ENCODE measurements around the gene LHFPL5.

Gene LHFPL5

DNA sequence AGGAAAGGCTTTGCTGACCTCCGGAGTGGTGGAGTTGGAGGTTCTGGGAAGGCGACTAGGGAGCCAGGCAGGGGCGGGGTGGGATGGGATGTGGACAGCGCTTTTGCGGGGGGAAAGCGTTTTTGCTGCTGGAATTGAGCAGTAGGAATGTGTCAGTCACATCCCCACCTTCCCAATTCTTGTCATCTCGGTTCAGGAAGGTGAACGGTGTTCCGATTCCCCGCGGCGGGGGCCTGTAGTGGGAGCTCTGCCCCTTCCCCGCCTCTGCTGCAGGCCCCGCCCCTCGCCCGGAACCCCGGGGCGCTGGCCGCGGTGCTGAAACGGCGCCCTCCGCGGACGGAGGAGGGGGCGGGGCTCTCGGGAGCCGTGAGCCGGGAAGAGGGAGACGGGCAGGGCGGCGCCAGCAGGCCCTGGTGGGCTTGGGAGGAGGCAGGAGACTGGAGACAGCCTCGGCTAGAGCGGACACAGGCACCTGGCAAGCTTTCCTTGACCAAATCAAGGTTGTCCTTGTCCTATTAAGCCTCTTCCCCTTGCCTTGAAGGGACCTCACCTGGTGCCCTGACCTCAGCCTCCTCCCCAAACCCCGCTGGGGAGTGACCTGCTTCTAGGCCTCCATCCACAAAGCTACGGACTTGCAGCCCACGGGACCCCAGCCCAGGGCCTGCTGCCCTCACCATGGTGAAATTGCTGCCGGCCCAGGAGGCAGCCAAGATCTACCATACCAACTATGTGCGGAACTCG is at the start of gene LHFPL5:
Gene LHFPL5, plus strand, starts transcription at position 357 of the 741 bp plus-strand sequence. Its CDS starts 319 bp downstream, at position 676.
- peak; percentile 62 for DNase-seq

DNA sequence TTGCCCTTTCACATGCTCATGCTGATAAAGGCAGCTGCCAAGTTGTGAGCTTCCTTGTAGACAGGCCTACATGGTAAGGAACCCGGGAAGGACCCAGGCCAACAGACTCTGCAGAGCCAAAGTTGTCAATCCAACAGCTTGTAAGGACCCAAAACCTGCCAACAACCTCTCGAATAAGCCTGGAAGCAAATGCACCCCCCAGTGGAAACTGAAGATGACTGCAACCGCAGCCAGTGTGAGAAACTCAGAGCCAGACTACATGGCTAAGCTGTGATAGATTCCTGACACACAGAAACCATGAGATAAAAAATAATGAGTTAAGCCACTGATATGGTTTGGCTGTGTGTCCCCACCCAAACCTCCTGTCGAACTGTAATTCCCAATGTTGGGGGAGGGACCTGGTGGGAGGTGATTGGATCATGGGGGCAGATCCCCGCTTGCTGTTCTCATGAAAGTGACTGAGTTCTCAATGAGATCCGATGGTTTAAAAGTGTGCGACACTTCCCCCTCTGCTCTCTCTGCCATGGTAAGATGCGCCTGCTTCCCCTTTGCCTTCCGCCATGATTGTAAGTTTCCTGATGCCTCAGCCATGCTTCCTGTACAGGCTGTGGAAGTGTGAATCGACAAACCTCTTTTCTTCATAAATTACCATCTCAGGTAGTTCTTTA is 47.6 kb upstream of the LHFPL5 start:
- no peak for DNase-seq

DNA sequence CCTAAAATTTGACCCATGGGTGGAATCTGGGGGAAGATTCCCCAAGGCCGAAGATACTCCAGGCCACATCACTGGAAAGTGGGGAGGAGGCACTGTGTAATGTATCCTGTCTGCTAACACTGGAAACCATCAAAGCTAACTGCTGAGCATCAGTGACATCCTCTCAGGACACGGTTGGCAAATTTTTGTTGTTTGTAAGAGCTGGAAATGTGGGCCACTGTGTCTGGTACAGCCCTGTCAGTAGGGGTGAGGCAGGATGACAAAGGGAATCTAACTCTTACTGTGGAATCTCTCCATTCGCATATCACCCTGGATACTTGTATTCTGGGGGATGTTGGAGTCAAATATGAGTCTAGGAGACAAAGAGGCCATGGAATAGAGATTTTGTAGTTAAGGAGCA is 45.7 kb upstream of the LHFPL5 start:
- DNase-seq: no peak

DNA sequence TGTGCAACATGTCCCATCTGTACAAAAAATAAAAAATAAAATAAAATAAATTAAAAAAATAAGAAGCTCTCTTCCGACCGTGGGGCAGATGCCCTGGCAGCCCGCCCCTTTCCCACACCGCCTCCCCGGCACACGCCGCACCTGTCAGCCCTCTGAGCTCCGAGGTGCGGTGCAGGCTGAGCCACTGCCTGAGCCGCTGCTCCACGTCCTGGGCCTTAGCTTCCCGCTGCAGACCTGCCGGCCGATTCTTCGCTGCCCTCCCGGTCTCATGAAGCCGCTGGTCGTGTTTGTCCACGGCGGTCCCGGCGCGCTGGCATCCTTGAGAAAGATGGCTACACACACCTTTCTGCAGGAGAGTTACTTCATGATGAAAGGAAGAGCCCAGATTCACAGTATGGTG is 39.4 kb upstream of the LHFPL5 start:
- DNase-seq: no peak

DNA sequence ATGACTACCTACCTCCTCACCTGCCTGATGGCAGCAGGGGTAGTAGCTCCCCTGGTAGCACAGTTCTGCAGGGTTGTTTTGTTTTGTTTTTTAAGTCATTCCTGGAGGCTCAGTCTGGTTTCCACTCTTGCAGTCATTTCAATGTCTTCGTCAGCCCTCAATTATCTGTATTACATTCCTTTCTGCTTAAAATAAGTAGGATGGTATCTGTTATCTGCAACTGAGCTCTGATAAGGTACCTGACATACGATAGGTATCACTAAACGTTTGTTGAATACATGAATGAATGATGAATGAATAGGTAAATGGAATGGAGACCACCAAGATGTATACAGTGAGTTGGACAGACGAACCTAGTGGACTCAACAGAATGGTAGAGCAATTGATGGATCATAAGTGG is 35.9 kb upstream of the LHFPL5 start:
- no peak for DNase-seq

DNA sequence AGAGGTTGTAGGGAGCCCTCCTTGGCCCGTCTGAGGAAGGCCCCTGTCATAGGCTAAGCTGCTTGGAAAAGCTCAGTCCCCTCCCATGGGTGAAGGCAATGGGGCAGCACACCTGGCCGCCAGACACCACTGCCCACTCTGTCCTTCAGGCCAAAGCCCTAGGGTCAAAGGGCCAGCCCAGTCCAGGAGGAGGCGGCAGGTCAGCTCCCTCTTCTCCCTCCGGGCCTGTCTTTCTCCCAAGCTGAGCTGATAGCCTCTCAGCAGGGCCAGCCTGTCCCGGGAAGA is 33.9 kb upstream of the LHFPL5 start:
- no peak for DNase-seq

DNA sequence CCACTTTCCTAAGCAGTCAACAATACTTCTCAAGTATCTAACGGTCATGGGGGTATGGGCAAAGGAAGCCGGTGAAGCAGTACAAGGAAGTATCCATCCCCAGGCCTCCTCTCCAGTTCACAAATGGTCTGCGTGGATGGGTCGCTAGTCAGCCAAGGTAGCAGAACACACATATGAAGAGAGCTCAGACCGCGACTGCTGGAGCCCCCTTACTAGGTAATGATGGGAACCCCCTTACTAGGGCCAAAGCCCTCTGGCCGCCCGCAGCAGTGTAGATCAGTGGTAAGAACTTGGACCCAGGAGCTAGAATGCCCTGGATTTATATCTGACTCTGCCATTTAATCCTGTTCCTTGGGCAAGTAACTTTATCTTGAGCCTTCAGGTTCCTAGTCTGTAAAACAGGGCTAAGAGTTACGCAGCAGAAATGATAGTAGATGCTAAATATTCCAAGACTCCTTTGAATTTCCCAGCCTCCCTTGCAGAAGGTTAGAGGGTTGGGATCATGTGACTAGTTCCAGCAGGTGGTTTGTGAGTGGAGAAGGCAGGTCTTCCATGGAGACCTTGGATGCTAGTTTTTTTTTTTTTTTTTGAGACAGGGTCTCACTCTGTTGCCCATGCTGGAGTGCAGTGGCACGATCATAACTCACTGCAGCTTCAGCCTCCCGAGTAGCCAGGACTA is 30.9 kb upstream of the LHFPL5 start:
- no peak for DNase-seq

DNA sequence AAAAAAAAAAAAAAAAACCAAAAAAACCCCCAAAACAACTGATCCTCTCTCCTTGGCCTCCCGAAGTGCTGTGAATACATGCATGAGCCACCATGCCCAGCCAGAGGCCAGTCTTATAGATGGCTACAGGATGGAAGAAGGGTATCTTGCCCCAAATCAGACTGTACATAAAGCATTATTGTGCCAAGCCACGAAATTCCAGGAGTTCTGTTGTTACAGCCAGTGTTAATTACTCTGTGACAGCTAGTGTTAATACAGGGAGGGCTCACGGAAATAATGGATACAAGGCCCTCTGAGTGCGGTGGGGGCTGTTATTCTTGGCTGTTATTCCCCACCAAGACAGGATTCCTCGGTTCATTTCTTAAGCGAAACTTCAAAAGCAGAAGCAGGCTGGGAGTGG is 30.1 kb upstream of the LHFPL5 start:
- no peak for DNase-seq

DNA sequence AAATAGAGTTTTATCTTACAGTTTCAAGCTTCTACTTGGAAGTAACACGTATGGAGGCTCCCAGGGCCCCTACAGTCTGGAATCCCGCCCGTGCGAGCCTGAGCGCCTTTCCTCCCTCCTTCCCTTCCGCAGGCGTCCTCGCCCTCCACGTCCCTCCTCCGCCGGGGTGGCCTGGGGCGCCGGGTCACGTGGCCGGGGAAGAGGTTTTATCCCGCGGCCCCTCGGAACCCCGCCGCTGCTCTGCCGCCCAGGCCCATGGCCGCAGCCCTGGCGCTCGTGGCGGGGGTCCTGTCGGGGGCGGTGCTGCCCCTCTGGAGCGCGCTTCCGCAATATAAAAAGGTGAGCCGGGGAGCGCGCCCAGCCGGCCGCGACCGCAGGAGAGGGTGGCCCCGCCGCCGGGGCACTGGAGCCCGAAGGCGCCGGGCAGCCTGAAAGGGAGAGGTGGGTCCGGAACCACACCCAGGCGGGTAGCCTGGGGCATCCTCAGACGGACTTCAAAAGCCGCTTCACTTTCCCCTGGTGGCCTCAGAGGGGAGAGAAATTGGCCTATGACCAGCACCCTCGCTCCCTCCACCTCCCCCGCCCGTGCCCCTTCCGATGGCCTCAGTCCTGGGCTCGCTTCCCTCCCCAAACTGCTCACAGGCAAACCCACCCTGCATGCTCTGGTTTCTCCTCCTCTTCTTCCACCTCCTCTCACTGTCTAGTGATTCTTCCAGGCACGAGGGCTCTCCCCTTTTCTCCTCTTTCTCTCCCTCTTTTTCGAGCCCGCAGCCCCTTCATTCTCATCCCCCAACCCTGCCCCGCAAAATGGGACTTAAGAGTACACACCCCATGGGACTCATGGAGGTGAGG is 28.6 kb upstream of the LHFPL5 start, which contains the start of gene CLPSL2:
Gene CLPSL2, plus strand, starts transcription at position 235 of the 852 bp plus-strand sequence. Its CDS starts 21 bp downstream, at position 256.
- no peak for DNase-seq

DNA sequence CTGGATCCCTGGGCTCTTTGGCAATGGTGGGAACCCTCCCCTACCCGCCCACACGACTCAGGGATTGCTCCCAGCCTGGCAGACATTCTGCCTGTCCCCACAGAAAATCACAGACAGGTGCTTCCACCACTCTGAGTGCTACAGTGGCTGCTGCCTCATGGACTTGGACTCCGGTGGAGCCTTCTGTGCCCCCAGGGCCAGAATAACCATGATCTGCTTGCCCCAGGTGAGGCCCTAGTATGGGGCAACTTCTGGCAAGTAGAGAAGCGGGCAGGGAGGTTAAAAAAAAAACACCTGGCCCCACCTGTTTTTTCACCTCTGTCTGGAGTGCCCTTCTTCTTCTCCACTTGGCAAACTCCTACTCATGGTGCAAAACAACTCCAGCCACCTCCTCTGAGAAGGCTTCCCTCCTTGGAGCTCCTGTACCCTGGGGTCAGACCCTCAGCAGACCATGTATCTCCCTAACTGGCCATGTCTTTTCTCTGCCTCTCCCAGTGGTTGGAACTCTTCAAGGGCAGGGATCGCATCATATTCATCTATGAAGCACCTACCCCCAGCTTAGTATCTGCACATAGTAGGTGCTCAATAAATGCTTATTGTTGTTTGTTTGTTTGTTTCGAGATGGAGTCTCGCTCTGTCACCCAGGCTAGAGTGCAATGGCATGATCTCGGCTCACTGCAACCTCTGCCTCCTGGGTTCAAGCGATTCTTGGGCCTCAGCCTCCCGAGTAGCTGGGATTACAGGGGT is 27.6 kb upstream of the LHFPL5 start:
- DNase-seq: no peak

DNA sequence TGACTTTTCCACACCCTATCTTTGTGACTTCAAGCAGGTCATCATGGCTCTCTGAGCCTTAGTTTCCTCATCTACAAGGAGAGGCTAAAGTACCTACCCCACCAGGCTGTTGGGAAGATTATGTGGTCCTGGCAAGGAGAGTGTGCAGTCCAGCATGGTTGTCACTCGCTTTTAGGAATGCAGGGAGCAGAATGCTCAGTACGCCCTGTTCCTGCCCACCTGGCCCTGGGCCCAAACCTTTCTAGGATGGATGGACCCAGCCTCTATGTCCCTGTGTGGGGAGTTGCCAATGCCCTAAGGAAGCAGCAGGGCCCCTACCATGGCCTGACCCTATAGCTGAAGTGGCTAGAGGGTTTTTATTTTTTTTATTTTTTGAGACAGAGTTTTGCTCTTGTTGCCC is 26.7 kb upstream of the LHFPL5 start:
- DNase-seq: no peak

DNA sequence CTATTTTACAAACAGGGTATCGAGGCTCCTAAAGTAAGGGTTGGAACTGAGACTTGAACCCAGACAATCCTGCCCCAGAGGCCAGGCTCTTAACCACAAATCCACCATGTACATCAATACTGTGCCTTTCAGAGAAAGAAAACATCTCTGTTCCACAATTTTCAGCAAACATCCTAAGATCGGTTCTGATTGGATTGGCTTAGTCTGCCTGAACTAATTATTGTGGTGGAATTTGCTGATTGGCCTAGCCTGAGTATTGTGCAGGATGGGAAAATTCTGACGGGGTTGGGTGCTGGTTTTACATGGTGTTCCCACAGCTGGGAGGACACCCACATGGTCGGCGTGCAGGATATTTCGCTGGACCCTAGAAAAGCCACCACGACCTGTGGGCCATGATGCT is 24.4 kb upstream of the LHFPL5 start, which contains the start of gene CLPSL1:
Gene CLPSL1, plus strand, starts transcription at position 301 of the 400 bp plus-strand sequence. Its CDS starts 92 bp downstream, at position 393.
- DNase-seq: no peak

DNA sequence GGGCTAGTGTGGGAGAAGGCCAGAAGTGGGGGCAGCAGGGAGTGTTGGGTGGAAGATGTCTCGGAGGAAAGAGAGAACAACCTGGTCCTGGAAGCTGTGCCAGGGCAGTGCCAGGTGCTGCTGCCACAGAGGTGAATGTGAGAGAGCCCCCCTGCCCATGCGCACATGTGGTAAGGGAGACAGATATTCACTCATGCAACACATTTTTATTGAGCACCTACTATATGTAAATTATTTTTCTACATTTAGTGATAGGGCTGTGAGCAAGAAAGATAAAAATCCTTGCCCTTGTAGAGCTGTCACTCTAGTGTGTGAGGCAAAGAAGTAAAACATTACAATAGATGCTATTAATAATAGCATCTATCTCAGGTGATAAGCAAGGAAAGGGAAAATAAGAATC is 23.9 kb upstream of the LHFPL5 start:
- no peak for DNase-seq

DNA sequence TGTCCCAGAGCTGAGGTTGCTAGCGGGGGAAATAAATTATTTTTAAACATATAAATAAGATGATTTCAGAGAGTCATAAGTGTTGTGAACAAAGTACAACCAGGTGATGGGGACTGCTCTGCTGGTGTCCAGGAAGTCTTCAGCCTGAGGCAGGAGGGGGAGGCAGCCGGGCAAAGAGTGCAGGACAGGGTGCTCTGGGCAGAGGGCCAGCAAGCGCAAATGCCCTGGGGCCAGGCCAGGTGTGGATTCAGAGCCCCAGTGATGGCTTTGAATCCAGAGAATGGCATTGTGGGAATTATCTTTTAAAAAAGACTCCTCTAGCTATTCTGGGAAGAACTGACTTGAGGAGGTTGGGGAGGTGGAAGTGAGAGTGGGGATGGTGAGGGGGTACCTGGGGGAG is 22.7 kb upstream of the LHFPL5 start:
- no peak for DNase-seq

DNA sequence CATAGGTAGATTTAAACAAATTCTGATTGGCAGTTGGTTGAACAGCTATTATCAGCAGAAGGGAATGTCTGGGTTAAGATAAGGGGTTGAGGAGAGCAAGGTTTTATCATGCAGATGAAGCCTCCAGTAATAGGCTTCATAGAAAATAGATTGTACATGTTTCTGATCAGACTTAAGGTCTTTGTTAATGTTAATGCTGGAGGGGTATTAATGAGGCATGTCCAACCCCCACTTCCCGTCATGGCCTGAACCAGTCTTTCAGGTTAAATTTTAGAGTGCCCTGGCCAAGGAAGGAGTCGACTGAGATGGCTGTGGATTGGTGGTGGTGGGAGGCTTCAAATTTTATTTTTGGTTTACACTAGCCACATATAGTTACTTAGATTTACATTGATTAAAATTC is 21.0 kb upstream of the LHFPL5 start:
- DNase-seq: no peak

DNA sequence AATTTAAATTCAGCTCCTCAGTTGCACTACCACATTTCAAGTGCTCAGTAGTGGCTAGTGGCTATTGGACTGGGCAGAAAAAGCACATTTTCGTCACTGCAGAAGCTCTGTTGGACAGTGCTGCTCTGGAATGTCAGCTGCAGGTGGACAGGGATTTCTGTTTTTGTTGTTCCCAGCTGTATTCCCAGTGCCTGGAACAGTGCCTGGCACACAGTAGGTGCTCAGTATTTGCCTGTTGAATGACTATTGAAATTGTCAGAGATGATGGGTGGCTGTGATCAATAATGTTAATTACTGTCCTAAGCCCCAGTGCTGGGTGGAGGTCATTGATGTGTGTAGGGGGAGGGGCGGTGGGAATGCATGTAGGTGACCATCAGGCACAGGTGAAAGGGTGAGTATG is 18.9 kb upstream of the LHFPL5 start:
- no peak for DNase-seq

DNA sequence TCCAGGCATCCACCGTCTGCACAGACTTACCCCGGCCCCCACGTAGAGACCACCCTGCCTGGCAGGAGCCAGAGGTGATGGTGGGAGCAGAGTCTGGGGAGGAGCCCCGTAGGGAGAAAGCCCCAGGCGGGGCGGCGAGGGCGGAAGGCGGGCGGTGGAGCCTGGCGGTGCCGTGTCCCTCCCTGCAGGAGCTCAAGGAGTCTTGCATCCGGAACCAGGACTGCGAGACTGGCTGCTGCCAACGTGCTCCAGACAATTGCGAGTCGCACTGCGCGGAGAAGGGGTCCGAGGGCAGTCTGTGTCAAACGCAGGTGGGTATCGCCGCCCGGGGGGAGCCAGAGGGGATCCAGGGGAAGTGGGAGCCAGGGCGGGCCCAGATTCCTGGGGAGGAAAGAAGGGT is 18.3 kb upstream of the LHFPL5 start:
- no peak for DNase-seq

DNA sequence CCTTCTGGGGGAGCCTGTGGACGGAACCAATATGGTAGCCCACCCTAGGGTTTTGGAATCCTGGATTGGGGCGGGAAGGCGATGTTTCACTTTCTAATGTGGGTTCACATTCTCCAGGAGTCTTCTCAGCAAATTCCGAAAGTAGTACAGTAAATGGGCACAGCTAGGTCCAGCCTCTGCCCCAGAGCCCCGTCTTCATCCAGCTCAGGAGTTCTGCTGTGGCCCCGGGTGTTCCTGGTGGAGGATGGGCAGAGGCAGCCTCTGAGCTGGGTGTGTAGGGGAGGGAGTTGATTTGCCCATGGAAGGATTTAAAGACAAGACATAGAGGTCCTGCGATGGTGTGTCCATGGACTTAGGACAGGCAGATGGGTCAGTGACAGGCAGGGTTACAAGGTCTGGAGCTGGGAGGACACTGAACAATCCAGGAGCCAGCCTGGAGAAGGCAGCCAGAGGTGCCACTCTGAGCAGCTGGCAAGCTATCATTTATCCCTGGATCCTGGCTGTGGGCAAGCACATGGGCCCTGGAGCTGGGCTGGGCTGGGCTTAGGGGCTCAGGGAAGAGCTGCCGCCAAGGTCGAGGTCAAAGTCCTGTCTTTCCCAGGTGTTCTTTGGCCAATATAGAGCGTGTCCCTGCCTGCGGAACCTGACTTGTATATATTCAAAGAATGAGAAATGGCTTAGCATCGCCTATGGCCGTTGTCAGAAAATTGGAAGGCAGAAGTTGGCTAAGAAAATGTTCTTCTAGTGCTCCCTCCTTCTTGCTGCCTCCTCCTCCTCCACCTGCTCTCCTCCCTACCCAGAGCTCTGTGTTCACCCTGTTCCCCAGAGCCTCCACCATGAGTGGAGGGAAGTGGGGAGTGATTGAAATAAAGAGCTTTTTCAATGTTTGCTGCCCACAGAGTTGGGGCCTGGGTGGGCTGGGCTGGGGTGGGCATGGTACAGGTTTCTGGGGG is 17.6 kb upstream of the LHFPL5 start:
- no peak for DNase-seq

DNA sequence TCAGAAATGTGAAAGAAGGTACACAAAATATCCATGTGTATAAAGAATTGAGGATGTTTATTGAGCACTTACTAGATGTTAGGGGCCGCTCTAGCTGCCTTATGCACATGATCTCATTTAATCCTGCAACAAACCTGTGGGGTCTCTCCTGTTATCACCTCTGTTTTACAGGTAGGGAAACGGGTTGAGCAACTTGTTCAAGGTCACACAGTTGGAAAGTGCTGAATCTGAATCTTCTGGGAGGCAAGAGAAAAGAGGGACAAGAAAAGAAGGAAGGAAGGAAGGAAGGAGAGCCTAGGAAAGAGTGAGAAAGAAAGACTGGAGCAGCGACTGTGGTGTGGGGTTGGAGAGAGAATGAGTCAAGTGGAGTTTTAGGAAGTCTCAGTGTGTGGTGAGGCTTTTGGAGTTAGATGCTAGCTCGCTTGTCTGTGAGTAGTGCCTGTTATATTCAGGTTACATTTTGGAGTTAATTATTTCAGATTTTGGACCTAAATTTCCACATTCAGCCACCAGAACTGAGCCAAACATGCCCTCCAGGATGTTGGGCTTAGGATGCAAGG is 16.6 kb upstream of the LHFPL5 start:
- DNase-seq: no peak

DNA sequence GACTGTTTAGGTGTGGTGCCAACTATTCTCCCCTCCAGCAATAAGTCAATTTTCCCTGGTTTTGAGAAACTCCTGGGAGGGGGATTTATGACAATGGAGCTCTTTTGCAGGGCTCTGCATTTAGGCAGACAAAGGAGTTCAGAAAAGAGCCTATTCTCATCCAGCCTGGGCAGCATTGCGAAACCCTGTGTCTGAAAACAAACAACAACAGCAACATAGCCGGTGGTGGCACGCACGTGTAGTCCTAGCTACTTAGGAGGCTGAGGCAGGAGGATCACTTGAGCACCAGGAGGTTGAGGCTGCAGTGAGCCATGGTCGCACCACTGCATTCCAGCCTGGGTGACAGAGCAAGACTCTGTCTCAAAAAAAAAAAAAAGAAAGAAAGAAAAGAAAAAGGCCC is 14.5 kb upstream of the LHFPL5 start:
- no peak for DNase-seq
